Bone marrow (tissue), 2 donors: Measurements from ENCODE around the gene TPBG.
"Not testable (repeated sequence)": the region's sequence is repeated elsewhere in the genome, so short reads cannot be mapped to it uniquely, and the experiment has no call there.

Source experiments
- DNase-seq, 2 donors: peaks; one replicate each; lab custom pipeline; 2025; lab: John Stamatoyannopoulos, UW

TPBG gene

DNA sequence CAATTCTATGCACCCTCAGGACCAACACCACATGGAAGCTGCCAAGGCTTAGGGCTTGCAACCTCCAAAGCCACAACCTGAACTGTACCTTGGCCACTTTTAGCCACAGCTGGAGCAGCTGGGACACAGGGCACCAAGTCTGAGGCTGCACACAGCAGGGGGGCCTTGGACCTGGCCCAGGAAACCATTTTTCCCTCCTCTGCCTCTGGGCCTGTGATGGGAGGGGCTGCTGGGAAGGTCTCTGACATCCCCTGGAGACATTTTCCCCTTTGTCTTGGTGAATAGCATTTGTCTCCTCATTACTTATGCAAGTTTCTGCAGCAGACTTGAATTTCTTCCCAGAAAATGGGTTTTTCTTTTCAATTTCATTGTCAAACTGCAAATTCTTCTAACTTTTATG, 13.0 kb downstream of the TPBG start:
- no peak for DNase-seq

DNA sequence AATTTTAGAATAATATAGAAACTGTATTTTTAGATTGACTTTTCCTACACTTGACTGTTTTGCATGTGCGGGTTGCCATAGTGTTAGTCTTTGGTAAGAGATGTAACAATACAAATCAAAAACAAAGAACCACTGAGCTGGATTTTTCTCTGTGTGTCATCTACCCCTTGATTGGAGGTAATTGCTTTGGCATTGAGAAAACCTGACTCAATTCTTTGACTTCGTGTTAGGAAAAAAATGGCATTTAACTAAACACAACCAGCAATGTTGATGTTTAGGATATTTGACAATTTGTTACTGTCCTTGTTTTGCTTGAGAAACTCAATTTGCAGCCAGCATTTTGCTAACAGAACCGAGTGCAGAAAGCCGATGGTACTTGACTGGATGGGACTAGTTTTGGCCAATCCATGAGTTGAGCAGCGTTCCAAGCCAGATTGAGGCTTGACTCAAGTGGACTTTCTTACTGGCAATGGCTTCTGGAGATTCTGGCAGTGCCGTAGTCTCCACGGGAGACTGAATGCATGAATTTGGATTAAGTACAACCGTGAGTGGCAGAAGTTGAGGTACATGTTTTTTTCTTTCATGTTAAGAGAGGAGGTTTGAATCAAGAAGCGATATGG, 17.1 kb downstream of the TPBG start:
- no peak for DNase-seq

DNA sequence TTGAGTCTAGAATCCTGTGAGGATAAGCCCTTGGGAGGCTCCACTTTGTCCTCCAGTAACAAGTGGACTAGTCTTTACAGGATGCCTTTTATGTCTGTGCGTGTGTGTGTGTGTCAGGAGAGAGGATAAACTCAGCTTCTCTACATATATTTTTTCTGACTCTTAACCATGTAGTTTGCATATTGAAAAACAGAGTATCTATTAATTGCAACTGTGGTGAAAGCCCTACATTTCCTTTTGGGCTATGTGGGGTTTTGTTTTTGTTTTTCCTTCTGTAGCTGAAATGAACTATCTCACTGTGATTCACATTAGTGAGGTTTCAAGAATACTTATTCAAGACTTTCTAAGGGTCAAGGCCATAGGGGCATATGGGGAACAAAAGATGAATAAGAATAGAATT, 17.7 kb downstream of the TPBG start:
- no peak for DNase-seq

DNA sequence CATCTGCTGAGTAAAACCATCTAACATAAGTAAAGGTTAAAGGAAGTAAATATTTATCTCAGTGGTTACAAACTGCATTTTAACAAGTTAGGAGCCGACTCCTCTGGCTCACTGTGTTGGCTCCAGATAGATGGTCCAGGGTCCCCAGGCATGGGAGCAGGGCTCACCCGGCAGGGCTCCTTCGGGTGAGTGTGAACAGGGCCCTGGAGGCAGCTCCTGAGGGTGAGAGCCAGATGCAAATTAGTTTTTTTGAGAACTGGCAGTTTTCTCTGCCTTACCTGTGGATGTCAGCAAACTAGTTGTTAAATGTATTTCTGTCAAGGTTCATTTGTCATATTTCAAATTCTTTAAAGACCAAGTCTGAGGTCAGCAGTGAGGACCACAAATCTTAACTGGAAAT, 21.5 kb downstream of the TPBG start:
- no peak for DNase-seq

DNA sequence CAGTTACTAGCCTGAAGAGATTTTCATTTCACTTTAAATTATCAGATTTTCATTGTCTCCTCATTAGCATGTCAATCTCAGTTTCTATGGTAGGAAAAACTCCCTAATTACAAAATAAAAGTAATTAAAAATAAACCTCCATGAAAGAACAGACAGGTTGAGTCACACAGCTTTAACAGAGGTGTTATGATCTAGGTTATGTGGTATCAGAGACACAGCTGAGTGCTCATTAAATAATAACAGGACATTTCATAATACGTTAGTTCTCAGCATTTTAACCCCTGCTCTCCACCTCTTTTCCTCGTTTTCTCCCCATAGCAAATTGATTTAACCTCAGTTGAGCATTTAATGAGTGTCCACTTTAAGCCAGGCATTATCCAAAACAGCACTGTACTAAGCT, 21.9 kb downstream of the TPBG start:
- no peak for DNase-seq

DNA sequence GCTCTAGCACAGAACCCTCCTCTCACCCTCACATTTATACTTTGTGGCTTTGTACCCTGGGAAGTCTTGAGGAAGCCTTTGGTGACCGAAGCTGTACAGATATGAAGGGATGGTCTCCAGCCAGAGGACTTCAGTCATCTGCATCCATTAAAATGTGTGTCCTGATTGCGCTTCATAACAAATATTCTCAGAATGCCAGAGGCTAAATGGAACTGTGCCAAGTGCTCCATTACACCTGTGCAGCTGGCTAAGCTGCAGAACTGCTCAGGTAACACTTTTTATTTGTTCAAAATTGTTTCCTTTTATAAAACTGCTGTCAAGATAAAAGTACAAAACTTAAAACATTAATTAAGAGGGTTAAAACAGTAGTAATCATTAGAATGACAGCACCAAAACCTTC, 22.3 kb downstream of the TPBG start:
- DNase-seq = no peak

DNA sequence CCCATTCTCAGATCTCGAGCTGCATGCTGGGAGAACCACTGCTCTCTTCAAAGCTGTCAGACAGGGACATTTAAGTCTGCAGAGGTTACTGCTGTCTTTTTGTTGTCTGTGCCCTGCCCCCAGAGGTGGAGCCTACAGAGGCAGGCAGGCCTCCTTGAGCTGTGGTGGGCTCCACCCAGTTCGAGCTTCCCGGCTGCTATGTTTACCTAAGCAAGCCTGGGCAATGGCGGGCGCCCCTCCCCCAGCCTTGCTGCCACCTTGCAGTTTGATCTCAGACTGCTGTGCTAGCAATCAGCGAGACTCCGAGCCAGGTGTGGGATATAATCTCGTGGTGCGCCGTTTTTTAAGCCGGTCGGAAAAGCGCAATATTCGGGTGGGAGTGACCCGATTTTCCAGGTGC, 31.2 kb downstream of the TPBG start:
- DNase-seq = not testable (repeated sequence)

DNA sequence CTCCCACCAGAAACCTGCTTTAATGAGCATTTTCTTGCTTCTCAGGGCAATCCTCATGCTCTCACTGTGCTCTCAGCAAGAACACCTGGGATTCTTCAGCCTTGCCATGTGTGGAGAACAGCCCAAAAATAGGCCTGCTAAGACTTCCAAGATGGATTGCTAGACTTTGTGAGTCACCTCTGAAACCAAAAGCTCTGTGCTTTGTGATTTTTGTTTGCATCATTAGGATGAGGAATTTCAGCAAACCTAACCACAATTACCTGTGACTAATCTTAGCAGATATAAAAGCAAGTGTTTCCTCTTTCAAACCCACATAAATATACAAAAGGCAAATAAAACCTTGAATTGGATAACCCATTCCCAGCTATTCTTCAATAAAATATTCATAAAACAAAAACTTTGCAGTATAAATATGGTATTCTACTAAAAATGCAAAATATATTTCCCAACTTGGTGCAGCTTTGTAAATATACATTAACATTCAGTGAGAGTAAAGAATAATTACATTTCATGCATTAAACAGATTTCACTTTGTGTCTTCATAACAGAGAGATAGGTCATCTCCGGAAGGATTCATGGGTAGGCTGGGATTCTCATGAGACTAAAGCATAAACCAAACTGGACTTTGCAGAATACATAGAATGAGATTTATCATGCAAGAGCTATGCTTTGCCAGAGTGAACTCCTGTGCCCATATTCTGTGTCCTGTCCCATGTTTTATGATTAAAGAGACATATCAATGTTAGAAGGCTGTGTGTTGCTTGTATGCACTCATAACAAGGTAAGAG, 33.5 kb downstream of the TPBG start:
- no peak for DNase-seq

DNA sequence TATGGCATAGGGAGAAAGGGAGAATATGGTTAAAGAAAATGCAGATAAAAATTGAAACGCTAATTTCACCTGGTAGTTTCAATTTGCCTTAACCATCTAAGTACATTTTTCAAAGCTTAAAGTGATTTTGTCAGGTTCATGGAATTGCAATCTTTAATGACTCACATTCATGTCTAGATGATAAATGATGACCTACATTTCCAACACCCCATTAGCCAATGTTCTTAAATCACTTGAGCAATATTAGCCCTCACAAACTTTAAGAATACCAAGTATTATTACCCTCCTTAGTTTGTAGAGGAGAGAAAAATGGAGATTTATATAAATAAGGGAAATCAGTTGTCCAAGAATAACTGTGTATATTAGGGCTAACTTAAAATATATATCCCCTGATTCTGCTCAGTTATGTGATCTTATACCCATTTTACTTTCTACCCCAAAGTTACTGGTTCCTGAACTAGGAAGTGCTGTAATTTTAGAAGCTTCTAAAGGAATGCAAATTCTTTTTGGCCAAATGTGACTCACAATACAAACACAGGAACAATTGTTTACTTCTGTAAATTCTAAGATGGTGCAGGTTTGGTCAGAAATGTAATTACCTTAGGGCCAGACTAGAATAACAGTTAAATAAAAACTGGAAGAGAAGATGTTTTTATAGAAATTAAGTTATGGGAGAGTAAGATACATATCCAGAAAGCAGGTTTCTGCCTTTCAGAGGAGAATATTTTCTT, 34.5 kb downstream of the TPBG start:
- DNase-seq = no peak

DNA sequence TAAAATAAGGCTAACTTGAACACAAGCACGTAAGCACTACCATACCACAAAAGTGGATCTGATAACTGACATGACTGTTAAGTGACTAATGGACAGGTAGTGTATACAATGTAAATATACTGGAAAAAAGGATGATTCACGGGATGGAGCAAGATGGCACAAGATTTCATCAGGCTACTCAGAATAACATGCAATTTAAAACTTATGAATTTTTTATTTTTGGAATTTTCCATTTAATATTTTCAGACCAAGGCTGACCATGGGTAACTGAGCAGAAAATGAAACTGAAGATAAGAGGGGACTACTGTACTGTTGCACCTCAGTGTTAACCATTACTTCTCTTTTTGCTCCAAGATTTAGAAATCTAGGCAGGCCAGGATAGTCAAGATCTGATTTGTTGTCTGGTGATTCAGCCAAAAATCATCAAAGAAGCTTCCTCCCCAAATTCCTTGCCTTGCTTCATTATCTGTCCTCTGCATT, 45.4 kb downstream of the TPBG start:
- DNase-seq = no peak

DNA sequence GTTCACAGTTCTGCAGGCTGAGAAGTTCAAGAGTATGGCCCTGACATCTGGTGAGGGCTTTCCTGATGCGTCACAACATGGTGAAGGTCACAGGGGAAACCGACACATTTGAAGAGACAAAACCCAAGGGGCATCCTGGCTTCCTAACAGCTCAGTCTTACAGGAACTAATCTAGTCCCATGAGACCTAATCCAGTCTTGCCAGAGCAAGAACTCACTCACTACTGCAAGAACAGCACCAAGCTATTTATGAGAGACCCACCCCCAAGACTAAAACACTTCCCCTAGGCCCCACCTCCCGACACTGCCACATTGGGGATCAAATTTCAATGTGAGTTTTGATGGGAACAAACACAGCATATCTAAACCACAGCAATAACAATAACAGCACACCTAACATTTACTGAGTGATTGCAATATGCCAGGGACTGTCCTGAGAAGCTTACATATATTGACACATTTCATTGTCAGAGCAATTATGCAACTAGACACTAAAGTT, 46.6 kb downstream of the TPBG start:
- no peak for DNase-seq

DNA sequence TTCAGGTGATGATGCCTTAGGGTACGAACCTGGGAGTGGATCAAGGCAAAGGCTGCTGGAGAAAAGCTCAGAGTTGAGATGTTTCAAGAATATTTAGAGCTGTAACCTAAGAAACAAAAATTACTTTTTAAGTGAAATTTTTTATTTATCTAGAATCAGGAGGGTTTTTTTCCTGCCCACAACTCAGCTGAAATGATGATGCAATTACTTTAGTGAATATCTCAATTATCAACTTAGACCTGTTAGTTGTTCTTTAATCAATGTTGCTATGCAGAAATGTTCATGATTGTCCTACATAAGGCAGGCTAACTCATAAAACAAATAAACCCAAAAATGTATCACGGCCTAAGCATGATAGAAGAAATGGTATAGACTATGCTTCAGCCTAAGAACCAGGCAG, 50.3 kb downstream of the TPBG start:
- DNase-seq = no peak

DNA sequence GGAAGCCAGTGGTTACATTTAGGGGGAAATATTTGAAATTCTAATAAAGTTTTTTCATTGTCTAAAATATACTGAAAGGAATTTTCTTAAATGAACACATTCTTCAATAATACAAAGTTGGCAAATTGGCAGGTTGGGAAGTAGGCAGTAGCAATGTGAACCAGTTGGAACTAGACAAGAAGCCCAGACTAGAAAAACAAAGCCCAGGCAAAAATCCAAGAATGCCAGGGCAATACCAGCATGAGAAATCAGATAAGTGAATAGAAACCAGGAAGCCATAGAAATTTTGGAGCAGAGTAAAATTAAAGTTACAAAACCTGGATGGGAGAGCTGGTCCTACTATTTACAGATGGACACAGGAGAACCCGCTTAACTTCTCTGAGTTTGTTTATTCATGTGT, 52.2 kb downstream of the TPBG start:
- no peak for DNase-seq

DNA sequence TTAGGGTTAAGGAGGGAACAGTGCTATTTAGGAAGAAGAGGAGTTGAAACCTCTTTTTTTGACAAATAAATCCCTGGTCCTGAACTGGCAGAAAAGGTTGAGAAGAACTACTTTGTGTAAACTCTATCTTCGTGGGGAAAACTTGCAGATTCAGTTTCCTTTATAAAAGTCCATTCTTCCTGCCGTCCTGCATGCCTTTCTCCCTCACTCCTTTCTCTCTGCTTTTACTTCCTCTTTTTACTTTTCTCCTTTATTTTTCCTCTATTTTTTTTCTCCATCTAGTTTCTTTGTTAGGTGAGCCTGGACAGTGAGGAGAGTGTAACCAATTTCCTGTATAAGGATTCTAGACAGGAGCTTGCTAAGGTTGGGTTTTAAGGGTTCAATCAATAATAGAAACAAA, 52.7 kb downstream of the TPBG start:
- DNase-seq = no peak
